WERI-Rb-1 (cell line): Measurements from ENCODE around the gene ZP1.

Experiments used
- DNase-seq: peaks from one replicate; pipeline ENCODE4 v3.0.0-alpha.2; 2020
- H3K27ac ChIP-seq: fragments of 250-450 bp; sonication (Bioruptor Pico); 2 replicates; pipeline ENCODE4 v1.5.1; 2020; ENCODE audit warnings: mild to moderate bottlenecking, moderate library complexity
- H3K27me3 ChIP-seq: fragments of 250-450 bp; sonication (Bioruptor Pico); 2 replicates; pipeline ENCODE4 v1.5.1; 2021; ENCODE audit warnings: mild to moderate bottlenecking, low read depth, moderate library complexity; ENCODE audit not compliant: insufficient read depth, severe bottlenecking
- H3K36me3 ChIP-seq: fragments of 250-450 bp; sonication (Bioruptor Pico); 2 replicates; pipeline ENCODE4 v1.5.1; 2020; ENCODE audit warnings: mild to moderate bottlenecking, moderate library complexity
- H3K4me3 ChIP-seq: 2 replicates; pipeline ENCODE4 v1.5.1; 2011; ENCODE audit warnings: low read depth, mild to moderate bottlenecking, control low read depth, low read length
- H3K9me3 ChIP-seq: fragments of 250-450 bp; sonication (Bioruptor Pico); 2 replicates; pipeline ENCODE4 v1.5.1; 2021; ENCODE audit warnings: mild to moderate bottlenecking, moderate library complexity; ENCODE audit not compliant: severe bottlenecking
- TF ChIP-seq, protein P1 (sequence below): IDR thresholded peaks from 2 replicates; pipeline ENCODE4 v1.5.1; 2011; ENCODE audit warnings: low read depth, mild to moderate bottlenecking, control low read depth, inconsistent platforms, low read length

The ZP1 gene

GRCh38 chr11:60872124-60872960 is 5.0 kb downstream of the ZP1 start:
- Histone ChIP-seq H3K4me3 (no peak overlapping the region), H3K27me3 (no peaks in the 10 kb centered on the region), H3K36me3 (no peaks in the 10 kb centered on the region), H3K27ac (no peak overlapping the region), H3K9me3 (no peaks in the 10 kb centered on the region)
- DNase-seq = peak; percentile 3
- TF ChIP-seq, protein P1, sequence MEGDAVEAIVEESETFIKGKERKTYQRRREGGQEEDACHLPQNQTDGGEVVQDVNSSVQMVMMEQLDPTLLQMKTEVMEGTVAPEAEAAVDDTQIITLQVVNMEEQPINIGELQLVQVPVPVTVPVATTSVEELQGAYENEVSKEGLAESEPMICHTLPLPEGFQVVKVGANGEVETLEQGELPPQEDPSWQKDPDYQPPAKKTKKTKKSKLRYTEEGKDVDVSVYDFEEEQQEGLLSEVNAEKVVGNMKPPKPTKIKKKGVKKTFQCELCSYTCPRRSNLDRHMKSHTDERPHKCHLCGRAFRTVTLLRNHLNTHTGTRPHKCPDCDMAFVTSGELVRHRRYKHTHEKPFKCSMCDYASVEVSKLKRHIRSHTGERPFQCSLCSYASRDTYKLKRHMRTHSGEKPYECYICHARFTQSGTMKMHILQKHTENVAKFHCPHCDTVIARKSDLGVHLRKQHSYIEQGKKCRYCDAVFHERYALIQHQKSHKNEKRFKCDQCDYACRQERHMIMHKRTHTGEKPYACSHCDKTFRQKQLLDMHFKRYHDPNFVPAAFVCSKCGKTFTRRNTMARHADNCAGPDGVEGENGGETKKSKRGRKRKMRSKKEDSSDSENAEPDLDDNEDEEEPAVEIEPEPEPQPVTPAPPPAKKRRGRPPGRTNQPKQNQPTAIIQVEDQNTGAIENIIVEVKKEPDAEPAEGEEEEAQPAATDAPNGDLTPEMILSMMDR = no peak

DNA sequence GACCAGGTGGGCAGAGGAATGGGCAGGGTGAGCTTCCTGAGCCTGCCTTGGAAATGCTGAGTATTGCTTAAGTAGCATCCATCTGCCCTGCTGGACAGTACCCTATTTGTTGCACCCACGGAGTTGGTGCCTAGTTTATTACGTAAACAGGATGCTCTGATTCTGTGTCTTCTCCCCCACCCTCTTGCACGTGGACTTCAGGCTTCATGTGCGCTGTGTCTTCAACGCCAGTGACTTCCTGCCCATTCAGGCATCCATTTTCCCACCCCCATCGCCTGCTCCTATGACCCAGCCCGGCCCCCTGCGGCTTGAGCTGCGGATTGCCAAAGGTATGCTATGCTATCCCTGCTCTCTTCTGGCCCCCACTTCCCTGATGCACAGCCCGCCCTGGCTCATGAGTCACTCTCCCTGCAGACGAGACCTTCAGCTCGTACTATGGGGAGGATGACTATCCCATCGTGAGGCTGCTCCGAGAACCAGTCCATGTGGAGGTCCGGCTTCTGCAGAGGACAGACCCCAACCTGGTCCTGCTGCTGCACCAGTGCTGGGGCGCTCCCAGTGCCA is 5.7 kb downstream of the ZP1 start:
- Histone ChIP-seq H3K36me3 (no peaks in the 10 kb centered on the region), H3K9me3 (no peaks in the 10 kb centered on the region), H3K4me3 (no peak overlapping the region), H3K27me3 (no peaks in the 10 kb centered on the region), H3K27ac (no peak overlapping the region)
- DNase-seq = peak; percentile 5
- TF ChIP-seq, protein P1 = no peak

DNA sequence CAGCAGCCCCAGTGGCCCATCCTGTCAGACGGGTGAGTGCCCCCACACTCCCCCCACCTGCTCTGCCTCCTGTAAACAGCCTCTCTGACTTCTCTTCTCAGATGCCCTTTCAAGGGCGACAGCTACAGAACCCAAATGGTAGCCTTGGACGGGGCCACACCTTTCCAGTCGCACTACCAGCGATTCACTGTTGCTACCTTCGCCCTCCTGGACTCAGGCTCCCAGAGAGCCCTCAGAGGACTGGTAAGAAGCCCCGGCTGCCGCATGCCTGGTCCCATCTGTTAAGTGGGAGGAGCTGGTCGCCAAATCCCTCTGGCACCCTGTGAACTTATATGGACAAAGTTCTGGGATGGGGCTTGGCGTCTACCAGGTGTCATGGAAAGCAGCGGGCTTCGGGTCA is 6.2 kb downstream of the ZP1 start:
- Histone ChIP-seq H3K27me3 (no peaks in the 10 kb centered on the region), H3K9me3 (no peaks in the 10 kb centered on the region), H3K4me3 (no peak overlapping the region), H3K27ac (no peak overlapping the region), H3K36me3 (no peaks in the 10 kb centered on the region)
- TF ChIP-seq, protein P1 = no peak
- peak; percentile 73 for DNase-seq

DNA sequence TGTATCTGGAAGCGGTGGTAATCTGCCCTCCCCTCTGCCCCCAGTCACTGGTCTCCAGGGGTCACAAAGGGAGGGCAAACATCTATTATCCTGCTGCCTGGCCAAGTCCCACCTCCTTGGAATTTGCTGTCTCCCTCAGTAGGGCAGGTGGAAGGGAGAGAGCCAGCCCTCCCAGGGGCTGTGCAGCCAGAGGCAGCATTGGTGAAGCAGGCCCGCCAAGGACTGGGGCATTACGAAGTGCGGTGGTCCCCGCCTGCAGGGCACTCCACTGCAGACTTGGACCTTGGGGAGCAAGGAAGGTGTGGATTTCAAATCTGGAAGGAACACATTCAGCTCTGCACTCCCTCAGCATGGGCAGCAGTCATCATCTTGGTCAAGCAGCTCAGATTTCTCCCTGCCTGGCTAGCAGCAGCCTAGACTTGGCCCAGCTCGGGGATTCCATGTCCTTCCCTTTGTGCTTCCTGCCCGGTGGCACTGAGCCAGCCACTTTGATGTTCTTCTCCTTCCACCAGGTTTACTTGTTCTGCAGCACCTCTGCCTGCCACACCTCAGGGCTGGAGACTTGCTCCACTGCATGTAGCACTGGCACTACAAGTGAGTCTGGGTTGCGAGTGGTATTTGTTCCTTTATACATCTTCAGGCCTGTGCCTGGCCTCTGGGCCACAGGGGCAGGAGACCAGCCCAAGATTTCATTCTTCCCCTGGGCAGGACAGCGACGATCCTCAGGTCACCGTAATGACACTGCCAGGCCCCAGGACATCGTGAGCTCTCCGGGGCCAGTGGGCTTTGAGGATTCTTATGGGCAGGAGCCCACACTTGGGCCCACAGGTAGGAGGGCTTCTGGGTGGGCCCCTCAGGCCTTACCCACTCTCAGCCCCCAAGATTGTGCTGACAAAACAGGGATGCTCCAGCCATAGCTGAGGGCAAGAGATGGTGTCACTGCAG is 7.4 kb downstream of the ZP1 start:
- DNase-seq = no peak
- TF ChIP-seq, protein P1 = no peak
- Histone ChIP-seq H3K36me3 (no peaks in the 10 kb centered on the region; the same call in 1 of the 2 replicates), H3K9me3 (no peaks in the 10 kb centered on the region), H3K27me3 (no peaks in the 10 kb centered on the region), H3K27ac (no peak overlapping the region), H3K4me3 (no peak overlapping the region)

GRCh38 chr11:60875366-60876167 is 8.2 kb downstream of the ZP1 start:
- TF ChIP-seq, protein P1 = no peak

More at GRCh38 chr11:60875366-60876167, 8.2 kb downstream of the ZP1 start:
- no peaks in the 10 kb centered on the region for H3K9me3 ChIP-seq
- no peaks in the 10 kb centered on the region for H3K27me3 ChIP-seq
- no peaks in the 10 kb centered on the region; the same call in 1 of the 2 replicates for H3K36me3 ChIP-seq
- DNase-seq = no peak
- H3K27ac ChIP-seq = no peak overlapping the region
- H3K4me3 ChIP-seq = no peak overlapping the region
